CMK (cell line): ENCODE data around the gene PTPRT.

Source experiments
- DNase-seq: peaks from one replicate; pipeline ENCODE4 v3.0.0-alpha.2; 2010; ENCODE audit warnings: low read depth

Gene PTPRT

DNA sequence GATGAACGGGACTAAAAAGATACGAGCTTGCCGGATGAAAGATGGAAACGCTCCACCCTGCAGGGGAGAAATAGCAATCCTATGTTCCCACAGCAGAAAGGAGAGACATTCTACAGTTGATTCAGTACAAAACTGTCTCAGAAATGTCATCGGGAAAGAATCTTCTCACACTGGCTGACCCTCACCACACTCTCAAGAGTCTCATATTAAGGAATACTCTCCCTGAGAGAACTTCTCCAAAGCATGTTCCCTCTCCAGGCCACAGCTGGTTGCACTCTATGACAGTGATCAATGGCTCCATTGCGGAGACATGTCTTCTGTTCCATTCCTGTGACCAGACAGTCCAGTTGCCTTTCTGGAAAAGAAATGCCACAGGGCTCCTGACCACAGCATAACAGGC, 813.6 kb downstream of the PTPRT start:
- no peak for DNase-seq

DNA sequence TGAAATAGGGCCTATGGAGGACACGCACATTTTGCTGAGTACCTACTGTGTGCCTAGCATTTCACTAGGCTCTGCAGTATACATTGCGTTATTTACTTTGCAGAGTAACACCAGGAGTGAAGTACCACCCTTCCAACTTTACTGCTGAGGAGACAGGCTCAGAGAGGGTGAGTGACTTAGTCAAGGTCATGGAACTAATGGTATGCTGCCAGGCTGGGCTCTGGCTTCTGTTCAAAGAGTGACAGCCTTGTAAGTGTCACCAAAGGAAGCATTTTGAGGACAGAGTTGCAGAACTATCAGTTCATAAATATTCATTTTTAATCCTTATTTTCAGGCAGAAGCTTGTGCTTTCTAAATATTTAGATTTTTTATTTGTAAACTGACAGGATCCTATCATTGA, 816.7 kb downstream of the PTPRT start:
- no peak for DNase-seq

DNA sequence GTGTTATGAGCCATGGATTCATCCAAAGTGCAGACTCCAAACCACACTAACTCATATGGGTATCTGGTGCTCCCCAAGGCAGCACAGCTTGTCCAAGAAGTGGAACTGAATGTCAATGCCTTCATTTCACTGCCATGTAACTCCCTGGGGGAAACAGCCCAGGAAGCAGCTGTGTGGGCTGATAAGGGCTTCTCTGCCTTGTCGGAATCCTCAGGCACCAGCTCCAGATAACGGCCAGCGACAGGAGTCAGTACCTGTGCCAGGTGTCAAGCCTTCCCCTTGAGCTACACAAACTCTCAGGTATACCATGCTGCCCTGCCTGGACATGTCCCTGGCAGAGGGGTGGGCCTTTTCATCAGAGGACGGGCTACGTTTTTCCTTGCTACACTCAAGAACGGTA, 819.6 kb downstream of the PTPRT start:
- DNase-seq, result no peak

DNA sequence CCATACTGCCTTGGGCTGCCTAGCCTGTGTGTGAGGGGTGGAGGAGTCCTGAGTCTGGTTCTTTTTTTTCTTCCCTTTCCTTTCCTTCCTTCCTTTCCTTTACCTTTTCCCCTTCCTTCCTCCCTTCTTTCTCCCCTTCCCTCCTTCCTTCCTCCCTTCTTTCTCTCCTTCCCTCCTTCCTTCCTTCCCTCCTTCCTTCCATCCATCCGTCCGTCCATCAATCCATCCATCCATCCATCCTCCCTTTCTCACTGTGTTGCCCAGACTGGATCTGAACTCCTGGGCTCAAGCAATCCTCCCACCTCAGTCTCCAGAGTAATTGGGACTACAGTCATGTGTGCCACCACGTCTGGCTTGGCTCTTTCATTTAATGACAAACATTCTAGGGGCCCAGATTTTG, 820.8 kb downstream of the PTPRT start:
- no peak for DNase-seq

DNA sequence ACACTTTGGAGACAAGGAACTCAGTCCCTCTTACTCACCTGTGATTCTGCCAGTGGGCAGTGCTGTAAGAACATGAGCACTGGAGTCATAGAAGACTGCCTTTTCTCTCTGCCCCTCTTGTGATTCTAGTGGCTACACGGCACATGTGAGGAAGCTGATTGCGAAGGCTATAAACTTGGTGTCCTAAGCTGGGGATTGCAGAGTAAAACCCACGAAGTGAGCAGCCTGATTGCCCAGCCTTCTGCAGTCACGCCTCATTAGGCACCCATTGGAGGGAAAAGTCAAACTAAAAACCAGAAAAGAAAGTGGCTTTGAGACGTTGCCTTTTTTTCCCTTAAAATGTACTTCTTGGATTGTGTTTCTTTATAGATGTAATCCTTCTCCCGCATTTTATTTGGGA, 823.1 kb downstream of the PTPRT start:
- no peak for DNase-seq

DNA sequence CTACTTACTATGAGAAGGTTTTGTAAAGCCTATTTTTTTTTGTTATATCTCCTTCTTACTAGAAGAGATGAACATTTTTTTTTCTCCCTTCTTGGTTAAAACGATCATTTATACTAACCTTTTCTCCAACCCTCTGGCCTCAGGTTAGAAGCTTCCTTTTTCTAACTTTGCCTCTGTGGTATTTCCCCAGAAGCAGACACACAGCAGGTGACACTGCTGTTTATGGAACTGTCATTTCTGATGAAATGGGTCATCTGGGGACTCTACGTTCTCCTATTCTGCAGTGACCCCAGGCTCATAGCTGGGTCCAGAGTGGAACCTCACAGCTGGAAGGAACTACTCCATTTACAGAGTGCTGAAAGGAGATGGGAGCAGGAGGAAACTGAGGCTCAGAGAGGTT, 825.3 kb downstream of the PTPRT start:
- DNase-seq, result no peak

DNA sequence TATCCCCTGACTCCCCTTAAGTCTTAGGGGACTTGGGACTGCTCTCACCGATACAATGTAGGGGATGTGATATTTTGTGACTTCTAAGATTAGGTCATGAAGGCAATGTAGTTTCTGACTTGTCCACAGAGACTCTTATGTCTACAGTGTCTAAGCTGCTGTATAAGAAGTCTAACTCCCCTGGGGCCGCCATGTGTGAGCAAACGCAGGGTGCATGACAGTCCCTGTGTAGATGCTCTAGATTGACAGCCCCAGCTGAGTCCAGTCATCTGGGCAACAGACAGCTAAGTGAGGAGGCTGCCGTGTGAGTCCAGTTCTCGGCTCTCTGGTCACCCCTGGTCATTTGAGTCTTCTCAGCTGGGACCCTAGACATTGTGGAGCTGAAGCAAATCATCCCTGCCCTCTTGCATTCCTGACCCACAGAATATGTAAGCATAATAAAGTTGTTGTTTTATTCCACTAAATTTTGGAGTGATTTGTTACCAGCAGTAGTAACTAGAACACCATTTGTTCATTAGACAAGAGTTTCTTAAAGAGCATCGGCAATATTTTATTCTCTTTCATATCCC, 828.2 kb downstream of the PTPRT start:
- DNase-seq, result no peak

DNA sequence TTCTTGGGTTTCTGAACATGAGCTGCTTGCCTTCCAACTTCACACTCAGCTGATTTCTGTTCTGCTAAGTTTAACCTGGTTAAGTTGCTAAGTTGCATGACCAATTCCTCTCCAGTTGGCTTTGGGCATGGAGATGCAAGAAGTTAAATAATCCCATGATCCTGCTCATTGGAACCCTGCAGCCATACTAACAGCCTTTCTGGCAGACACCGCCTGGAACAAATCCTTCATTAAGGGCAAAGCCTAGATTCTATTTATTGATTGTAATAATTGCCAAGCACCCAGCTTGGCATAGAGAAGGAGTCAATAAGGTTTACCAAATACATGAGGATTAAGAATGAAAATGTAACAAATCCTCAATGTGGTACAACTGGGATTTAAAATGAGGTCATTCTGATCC, 829.1 kb downstream of the PTPRT start:
- no peak for DNase-seq

DNA sequence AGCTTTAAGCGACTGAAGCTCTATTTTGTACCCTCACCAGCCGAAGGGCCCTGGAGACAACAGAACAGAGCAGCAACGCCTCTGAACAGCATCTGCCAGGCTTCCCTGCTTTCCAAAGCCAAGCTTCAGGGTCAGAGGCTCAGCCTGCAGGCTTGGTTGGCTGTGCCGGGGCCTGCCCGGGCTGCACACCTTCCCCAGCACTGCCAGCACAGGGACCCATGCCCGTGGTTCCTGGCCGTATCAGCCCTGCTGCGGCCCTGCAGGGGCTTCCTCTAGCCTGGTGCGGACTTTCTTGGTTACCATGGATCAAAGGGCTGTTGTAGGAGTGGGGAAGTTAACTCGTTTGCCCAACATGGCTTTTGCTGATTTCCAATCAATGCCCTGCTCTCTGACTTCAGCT, 830.1 kb downstream of the PTPRT start:
- DNase-seq, result no peak

DNA sequence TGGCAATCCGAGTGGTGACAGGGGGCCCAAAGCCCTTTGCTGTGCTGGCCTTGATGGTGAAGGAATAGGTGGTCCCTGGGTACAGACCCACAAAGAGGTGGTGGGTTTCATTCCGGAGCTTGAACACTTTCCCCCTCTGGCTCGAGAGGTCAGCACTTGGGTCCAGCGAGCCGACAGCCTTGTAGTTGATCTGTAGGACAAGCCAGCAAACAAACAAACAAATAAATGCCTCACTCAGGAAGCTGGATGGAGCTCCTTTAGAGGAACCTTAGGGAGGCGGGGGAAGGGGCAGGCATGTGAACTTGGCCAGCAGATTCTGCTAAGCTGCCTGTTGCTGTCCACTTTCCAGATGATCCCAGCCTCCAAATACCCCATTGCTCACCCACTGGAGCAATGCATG, 837.6 kb downstream of the PTPRT start:
- DNase-seq, result no peak

DNA sequence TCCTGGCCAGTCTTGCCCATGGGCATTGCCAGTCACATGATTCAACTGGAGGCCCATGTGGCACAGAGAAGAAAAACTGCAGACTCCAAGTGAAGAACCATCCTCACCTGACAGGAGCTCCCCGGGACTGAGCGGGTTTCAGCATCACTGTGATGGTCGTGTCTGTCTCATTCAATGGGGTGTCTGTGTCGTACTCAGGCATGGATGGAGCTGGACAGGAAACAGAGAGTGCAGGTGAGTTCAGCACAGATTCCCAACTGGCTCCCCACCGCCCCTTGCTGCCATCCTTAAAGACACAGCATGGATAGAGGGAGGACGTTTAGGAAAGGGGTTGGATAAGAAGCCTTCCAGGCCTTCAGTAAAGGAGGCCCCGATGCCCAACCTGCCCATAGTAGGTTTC, 839.2 kb downstream of the PTPRT start:
- DNase-seq, result no peak

DNA sequence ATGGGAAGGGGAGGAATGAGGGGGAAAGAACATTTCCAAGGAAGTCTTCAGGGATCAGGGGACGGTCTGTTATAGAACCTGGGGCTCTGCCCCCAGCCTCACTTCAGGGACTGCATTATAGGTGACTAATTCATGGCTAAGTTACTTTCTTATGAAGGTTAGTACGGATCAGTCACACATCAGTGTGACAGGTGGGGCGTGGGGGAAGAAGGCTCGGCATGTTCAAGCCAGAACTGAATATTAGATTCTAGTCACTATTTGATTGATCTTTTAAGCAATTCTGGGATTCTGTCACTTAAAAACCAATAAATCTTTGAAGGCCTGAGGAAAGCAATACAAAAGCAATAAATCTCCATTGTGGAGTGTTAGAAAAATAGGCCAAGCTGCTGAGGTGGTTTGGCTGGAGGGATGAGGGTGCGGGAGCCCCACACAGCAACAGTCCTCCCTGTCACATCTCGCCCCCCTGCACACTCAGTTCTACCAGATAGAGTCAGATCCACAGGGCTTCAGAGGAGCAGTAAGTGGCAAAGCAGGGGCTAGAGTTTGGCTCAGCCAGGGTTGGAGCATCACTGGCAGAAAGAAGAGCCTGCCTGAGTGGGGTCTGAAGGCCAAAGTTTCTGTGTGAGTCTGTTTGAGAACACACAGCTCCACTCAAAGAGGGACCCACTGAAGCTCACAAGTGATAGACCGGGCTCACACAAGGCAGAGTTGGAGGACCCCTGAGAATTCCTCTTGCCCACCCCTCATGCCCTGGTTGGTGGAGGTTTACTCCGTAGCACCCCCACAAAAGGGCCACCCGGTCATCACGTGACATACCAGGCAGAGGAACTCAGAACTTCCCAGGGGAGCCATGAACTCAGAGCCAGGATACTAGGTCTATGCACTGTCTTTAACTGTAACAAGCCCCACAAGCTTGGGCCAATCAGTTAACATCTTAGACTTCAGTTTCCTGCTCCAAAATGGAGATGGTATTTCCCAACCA, 843.2 kb downstream of the PTPRT start:
- DNase-seq, result no peak

DNA sequence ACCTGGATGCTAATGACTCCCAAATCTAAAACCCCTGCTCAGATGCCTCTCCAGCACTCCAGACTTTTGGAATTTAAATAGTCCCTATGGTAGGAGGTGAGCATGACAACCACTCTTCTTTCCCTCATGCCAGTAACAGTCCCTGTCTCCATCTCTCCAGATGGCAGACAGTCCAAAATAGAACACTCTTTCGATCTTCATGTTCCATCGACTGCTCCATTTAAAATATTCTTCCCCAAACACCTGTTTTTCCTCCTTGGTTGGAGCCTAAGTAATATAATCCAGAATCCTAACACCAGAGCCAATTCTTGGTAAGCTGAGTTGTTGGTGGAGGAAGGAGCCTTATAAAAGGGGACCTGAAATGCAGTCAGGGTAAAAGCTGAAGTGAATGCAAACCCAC, 848.1 kb downstream of the PTPRT start:
- no peak for DNase-seq

DNA sequence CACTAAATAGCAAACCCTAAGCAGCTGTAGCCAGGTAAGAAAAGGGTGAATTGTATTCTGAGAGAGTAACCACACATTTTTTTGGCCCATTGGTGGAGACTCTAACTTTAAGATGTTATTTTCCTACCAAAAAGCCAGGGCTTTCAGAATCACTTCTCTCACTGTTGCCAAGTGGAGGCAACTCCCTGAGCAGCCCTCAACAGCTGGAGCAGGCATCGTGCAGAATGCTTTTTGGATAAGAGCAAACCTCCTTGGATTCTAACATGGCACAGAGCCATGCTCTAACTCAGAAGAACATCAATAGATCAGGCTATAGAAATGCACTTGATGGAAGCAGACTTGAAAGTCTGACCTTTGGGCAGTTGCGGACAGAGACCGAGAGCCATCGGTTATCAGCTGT, 849.3 kb downstream of the PTPRT start:
- no peak for DNase-seq

DNA sequence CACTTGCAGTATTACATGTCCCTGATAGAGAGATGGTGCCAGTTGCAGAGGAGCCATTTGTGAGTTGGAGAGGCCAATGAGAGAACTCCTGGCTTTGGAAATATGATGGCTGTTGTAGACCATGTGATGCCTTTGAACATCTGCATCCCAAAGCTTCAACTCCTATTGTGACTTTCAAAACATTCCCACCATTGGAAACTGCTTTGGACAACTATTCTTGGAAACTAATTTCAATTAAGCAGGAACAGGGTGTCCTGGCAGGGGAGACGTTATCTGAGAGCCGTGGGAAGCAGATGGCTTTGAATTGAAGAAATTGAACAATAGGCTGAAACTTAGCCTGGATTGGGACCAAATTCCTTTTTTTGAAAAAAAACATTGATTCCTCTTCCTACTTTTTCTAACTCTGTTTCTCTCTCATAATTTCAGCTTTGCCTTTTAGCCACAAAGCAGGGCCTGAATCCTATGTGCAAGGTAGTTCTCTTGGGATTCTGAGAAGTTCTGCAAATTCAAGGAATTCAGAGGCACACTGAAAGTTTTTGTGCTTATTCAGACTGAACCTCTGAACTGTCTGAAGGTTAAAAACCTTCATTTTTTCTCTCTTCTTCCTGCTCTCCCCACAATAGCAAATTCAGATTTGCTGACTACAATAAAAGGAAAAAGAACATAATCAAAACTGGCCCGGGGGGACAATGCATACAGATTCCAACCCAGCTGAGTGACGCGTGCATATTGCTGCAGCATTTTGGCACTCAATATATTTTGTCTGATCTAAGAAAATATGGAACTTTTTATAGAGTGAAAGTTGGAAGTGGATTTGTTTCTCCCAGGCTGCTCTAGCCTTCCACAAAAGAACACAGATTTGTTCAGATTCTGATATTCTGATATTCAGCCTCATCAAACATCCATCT, 851.2 kb downstream of the PTPRT start:
- DNase-seq, result no peak

DNA sequence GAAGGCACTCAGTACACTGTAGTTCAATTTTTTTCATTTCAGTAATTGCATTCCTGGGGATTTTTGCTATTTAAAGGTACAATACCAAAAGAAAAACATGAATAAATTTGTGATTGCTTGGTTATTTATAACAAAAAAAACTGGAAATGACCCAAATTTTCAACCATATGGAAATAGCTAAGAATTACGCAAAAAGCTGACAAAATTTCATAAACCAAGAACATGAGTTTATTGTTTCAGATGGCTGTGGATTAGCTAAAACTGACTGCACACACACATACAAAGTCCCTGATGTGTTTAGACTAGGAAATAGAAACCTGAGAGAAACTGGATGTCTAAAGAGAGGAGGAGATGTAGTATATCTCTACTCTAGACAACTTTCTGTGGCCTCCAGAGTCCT, 853.1 kb downstream of the PTPRT start:
- no peak for DNase-seq

DNA sequence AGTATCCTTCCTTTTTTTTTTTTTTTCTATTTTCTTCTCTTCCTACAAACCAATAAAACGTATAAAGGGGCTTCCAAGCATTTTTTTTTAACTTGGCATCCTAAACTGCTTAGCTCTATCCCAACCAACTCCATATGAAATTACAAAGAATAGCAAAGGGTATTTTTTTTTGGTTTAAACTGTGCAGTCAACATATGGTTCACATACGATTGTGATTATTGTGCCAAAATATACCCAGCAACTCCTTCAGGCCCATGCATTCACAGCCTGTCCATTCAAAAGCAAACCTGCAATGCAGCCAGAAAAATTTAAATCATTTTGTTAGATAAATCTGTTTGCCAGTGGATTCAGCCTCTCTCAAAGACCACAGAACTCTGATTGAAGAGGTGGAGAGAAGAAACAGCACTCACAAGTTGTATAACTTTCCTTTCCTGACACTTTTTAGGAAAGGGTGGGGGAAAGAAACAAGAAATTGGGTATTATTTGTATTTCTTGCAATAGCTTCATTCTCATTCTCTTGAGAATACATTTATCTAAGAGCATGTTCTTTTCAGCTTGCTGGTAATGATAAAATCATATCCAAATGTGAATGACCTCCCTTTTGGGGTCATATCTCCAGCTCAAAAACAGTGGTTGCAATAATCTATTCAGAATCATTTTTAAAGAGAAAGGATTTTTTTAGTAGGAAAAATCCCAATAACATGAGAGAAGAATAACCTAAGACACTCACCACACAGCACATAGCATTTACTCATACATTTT, 870.3 kb downstream of the PTPRT start:
- no peak for DNase-seq

DNA sequence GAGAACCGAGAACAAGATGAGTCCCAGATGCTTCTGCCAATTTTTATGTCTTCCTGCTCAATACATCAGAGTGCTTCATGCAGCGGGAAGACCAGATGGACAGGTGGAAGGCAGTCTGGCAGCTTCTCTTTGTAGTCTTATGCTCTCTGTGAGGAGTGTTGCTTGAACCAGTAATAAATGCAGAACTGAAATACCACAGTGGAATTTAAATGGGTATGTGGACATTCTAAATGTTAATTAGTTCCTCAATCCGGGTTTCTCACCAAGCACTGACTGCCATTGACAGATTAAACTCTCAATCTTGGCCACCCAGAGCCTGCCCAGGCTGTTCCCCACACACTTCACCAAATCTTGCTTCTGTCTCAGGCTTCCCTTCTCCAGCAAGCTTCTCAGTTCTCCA, 876.0 kb downstream of the PTPRT start:
- no peak for DNase-seq

DNA sequence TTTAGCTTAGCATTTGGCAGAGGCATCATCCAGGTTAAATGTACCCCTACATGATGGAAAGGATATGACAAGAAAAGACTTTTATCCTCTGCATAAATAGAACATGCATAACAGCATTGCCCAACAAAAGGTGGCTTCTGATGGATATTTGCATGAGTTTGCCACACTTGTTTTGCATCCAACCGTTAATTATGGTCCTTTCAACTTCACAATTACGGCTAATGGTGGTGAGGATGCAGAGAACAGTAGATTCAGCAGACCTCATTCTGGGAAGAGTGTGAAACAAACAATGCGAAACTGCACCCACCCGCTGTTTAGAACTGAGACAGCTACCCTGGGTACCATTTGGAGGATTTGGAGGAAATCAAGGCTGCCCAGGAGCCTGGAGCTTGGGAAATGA, 880.7 kb downstream of the PTPRT start:
- no peak for DNase-seq

DNA sequence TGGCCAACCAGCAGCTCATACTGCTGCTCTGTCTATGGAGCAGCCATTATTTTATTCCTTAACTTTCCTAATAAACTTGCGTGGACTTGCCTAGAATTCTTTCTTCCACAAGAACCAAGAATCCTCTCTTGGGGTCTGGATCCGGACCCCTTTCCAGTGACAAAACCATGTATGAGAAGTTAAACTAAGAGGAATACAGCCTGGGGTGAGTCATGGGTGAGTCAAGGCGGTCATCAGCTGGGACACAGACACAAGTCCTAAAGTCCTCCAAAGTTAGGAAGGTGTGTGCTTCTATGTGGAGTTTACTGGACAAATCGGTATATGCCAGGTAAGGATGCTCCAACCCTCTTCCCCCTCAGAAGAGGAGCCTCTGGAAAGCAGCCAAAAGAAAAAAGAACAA, 881.5 kb downstream of the PTPRT start:
- no peak for DNase-seq

DNA sequence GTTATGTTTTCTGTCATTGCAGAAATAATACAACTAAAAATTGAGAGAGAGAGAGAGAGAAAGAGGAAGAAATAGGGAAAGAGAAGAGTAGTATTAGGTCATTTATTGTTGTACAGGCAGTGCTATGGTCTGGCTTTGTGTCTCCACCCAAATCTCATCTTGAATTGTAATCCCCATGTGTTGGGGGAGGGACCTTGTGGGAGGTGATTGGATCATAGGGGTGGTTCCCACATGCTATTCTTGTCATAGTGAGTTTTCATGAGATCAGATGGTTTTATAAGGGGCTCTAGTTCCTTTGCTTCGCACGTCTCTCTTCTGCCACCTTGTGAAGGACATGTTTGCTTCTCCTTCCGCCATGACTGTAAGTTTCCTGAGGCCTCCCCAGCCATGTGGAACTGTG, 894.1 kb downstream of the PTPRT start:
- DNase-seq, result no peak

DNA sequence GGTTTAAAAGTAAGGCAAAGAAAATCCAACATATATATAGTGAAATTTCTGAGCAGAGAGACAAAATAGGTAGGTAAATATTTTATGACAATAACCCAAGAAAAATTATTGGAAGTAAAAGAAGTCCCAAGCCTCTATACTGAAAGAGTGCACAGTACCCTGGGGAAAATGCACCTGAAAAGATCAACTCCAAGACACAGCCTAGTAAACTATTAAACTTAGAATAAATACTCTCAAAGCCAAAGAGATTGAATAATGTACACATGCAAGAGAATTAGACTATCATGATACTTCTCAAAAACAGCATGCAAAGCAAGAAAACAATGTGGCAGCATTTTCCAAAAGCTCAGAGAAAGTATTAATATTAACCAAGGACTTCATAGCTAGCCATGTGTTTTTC, 894.7 kb downstream of the PTPRT start:
- DNase-seq, result no peak
